ENCODE results near the gene COG8.

Gene COG8

GRCh38 chr16:69306031-69306430 is 33.3 kb downstream of the COG8 start:
- H3K4me3 ChIP-seq (ENCODE audit: insufficient read depth, low read length, poor library complexity, severe bottlenecking): no peak overlapping the region
- H2AFZ ChIP-seq (ENCODE audit: low read depth, low read length, severe bottlenecking): no peak overlapping the region
- TF ChIP-seq EZH2phosphoT487 (conservative IDR thresholded peaks at IDR 0.05; ENCODE audit: low read length): no peak
- TF ChIP-seq CTCF (IDR thresholded peaks at IDR 0.05; ENCODE audit: insufficient read depth, low read length, poor library complexity, severe bottlenecking): no peak
- H3K27ac ChIP-seq (ENCODE audit: low read depth, low read length): no peak overlapping the region
- no peaks in the 10 kb centered on the region for H3K79me2 ChIP-seq (ENCODE audit: insufficient read depth, low read length)
- no peak overlapping the region for H3K9ac ChIP-seq (ENCODE audit: low read length)
- H3K9me3 ChIP-seq (ENCODE audit: insufficient read depth, low read length): no peaks in the 10 kb centered on the region
- no peak overlapping the region for H3K4me2 ChIP-seq (ENCODE audit: low read depth, low read length, poor library complexity, severe bottlenecking)
- H3K27me3 ChIP-seq (ENCODE audit: low read length): no peaks in the 10 kb centered on the region
- no peaks in the 10 kb centered on the region for H3K9me2 ChIP-seq (replicated peaks; ENCODE audit: insufficient read depth, low read length)
- peaks cover 19% of the 10 kb centered on the region for H3F3A ChIP-seq (ENCODE audit: insufficient read depth)
- no peaks in the 10 kb centered on the region for H4K20me1 ChIP-seq (ENCODE audit: low read depth, low read length)
- H3K36me3 ChIP-seq (ENCODE audit: low read length): no peaks in the 10 kb centered on the region

GRCh38 chr16:69302301-69302700 is 37.1 kb downstream of the COG8 start:
- Histone ChIP-seq H3K9ac (ENCODE audit: low read length) (no peak overlapping the region), H2AFZ (ENCODE audit: low read depth, low read length, severe bottlenecking) (no peak overlapping the region), H3K27ac (ENCODE audit: low read depth, low read length) (no peak overlapping the region), H3K36me3 (ENCODE audit: low read length) (no peaks in the 10 kb centered on the region; the same call in 1 of the 2 replicates), H3K9me2 (replicated peaks; ENCODE audit: insufficient read depth, low read length) (no peaks in the 10 kb centered on the region), H3K4me3 (ENCODE audit: insufficient read depth, low read length, poor library complexity, severe bottlenecking) (no peak overlapping the region), H3K27me3 (ENCODE audit: low read length) (no peaks in the 10 kb centered on the region), H3K4me2 (ENCODE audit: low read depth, low read length, poor library complexity, severe bottlenecking) (no peak overlapping the region), H3K79me2 (ENCODE audit: insufficient read depth, low read length) (no peaks in the 10 kb centered on the region), H4K20me1 (ENCODE audit: low read depth, low read length) (no peaks in the 10 kb centered on the region), H3K9me3 (ENCODE audit: insufficient read depth, low read length) (no peaks in the 10 kb centered on the region), H3F3A (ENCODE audit: insufficient read depth) (no peaks in the 10 kb centered on the region)
- TF ChIP-seq CTCF (IDR thresholded peaks at IDR 0.05; ENCODE audit: insufficient read depth, low read length, poor library complexity, severe bottlenecking) (no peak), EZH2phosphoT487 (conservative IDR thresholded peaks at IDR 0.05; ENCODE audit: low read length) (no peak)

GRCh38 chr16:69301861-69302260 is 37.5 kb downstream of the COG8 start:
- Histone ChIP-seq H3K9me2 (replicated peaks; ENCODE audit: insufficient read depth, low read length) (no peaks in the 10 kb centered on the region), H3K9ac (ENCODE audit: low read length) (no peak overlapping the region), H2AFZ (ENCODE audit: low read depth, low read length, severe bottlenecking) (no peak overlapping the region), H3K36me3 (ENCODE audit: low read length) (no peaks in the 10 kb centered on the region; the same call in 1 of the 2 replicates), H4K20me1 (ENCODE audit: low read depth, low read length) (no peaks in the 10 kb centered on the region), H3K4me2 (ENCODE audit: low read depth, low read length, poor library complexity, severe bottlenecking) (no peak overlapping the region), H3K79me2 (ENCODE audit: insufficient read depth, low read length) (no peaks in the 10 kb centered on the region), H3F3A (ENCODE audit: insufficient read depth) (no peaks in the 10 kb centered on the region), H3K4me3 (ENCODE audit: insufficient read depth, low read length, poor library complexity, severe bottlenecking) (no peak overlapping the region), H3K9me3 (ENCODE audit: insufficient read depth, low read length) (no peaks in the 10 kb centered on the region), H3K27me3 (ENCODE audit: low read length) (no peaks in the 10 kb centered on the region), H3K27ac (ENCODE audit: low read depth, low read length) (no peak overlapping the region)
- TF ChIP-seq EZH2phosphoT487 (conservative IDR thresholded peaks at IDR 0.05; ENCODE audit: low read length) (no peak), CTCF (IDR thresholded peaks at IDR 0.05; ENCODE audit: insufficient read depth, low read length, poor library complexity, severe bottlenecking) (no peak)

Measured in SU-DHL-6 (cell line).